ENCODE data around the gene TENT4B.

Gene TENT4B

DNA sequence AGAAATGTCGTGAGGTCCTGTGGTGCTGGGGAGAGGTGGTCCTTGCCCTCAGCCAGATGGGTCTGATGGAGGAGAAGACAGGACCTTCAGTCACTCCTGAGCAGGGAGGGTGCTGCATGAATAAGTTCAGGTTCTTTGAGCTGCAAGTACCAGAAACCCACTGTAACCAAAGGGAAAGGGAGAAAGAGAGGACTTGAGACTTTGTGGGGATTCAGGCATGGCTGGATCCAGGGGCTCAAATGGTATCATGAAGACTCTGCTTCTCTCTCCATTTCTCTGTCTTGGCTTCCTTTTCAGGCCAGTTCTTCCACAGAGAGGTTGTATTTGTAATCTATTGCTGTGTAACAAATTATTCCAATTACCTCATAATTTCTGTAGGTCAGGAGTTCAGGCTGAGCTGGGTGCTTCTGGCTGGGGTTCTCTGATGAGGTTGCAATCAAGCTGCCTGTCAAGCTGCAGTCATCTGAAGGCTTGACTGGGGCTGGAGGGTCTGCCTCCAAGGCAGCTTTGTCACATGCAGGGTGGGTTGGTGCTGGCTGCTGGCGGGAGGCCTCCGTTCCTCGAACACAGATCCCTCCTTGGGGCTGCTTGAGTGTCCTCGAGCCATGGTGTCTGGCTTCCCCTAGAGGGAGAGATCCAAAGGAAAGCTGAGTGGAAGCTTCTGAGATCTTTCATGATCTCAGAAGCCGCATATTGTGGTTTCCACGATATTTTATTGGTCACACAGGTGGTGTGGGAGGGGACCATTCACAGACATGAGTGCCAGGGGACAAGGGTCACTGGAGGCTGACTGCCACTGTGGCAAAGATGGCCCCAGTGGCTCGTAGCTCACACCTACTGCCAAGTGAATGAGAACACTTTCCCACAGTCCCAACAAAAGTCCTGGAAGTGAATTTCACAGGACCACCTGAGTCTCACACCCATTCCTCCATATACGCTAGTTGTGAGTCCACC lies 107.4 kb downstream of the TENT4B start:
- FAIRE-seq: no peak

DNA sequence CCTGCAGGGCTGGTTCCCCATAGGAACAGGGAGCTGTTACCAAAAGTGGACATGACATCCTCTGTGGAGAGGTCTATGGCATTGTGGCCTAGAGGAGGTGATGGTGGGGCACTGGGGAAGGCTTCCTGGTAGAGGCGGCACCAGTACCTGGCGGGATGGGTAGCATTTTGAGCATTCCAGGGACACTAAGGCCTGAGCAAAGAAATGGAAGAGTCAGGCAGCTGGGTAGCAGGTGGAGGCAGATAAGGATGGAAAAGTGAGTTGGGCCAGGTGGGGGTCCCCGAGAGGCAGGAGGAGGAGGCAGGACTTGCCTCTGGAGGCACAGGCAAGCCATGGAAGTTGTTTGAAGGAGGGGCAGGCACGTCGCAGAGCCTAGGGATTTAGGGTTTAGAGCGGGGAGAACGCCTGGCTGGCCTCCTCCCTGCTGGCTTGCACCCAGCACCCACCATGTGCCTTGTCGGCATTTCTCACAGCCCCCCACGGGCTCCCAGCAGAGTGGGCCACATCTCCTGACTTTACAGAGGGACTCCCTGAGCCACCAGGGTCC lies 108.1 kb downstream of the TENT4B start:
- no peak for FAIRE-seq

DNA sequence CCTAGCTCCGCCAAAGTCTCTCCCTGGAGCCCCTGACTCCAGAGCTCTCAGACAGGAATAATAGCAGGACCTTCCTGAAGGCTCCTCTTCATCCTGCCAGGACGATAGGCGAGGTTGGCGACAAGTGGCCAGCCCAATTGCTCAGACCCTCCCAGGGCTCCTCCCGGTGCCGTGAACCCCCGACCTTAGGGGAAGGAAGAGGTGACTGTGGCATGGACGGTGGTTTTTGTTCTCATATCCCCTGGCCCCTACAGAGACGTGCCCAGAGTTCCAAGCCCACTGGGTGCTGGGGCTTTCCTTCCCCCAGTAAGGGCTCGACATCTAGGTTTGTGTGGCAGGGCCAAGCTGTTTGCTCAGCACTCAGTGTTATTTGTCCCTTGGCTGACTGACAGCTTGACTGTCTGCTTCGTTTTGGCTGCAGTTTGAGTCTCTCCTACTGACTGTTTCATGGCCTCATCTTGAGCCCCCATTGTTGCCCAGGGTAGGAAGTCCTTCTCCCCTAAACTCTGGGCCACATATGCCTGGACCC lies 108.7 kb downstream of the TENT4B start:
- FAIRE-seq: no peak

DNA sequence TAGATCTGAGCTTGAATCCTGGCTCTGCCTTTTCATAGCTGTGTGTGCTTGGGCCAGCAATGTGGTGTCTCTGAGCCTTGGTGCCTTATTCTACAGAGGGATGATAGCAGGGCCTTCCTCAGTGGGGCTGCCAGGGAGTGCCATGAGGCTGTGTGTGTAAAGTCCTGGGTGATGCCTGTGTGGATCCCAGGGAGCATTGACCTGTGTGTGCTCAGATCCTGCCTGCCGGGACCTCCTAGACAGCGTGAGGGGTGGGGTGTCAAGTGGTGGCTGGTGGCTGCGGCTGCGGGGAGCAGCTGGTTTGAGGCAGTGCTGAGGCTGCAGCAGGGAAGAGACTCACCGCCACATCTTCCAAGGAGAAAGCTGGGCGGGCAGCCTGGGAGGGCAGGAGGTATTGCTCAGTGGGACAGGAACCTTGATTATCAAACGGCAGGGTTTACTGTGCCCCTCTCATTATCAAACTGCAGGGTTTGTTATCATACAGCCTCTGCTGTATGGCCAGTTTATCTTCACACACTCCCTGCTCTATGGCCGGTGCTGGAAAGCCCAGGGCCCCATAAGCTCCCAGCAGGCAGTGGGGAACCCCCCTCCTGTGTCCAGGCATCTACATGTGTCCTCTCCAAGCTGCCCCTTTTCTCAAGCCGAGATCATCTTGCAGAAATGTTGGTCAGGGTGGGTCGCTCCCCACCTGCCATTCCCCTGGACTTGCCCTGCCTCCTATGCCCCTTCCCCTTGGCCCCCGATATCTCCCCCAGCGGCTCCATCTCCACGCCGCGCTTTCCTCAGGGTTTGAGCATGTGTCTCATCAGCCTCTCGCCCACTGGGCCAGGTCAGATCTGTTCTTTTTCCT lies 110.2 kb downstream of the TENT4B start:
- no peak for FAIRE-seq

DNA sequence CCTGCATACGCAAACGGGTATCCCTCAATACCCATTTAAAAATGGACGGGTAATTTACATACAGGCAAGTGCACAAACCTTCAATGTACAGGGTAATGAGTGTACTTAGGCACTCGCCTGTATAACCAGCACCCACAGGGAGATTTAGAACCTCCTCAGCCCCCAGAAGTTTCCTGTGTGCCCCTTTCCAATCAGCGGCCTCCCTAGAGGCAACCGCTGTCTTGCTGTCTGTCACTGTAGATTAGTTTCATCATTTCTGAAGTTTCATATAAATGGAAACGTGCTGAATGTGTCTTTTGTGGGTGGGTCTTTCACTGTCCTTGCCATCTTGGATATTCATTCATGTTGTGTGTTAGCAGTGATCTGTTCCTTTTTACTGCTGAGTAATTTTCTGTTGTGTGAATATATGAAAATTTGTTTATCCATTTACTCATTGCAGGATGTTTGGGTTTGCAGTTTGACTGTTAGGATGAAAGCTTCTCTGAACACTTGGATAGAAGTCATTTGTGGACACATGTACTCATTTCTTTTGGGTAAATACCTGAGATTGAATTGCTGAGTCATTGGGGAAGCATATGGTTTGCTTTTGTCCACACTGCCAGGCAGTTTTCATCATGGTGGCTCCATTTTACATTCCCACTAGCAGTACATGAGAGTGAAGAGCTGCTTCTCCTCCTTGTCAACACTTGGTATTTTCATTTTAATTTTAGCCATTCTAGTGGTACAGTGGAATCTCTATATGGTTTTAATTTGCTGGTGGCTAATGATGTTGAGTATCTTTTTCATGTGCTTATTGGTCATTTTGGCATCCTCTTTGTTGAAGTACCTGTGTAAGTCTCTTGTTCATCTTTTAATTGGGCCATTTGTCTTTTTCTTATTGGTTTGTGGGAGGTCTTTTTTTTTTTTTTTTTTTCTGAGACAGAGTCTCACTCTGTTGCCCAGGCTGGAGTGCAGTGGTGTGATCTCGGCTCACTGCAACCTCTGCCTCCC lies 111.1 kb downstream of the TENT4B start:
- FAIRE-seq: no peak

DNA sequence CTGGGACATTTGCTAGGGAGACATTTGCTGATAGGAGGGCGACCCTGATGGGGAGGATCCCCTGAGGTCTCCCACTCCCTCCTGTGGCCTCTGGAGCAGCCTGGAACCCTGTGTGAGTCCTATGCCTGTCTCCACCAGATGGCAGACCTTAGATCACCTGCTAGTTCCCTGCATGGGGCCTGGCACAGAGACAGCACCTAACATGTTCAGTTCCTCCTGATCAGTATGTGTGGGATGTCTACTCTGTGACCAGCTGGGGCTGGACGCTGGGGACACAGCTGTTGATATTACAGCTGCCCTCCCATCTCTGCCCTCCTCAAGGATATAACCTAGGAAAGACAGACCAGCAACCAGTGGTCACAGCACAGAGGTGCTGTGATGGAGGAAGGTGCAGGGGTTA lies 112.2 kb downstream of the TENT4B start:
- FAIRE-seq: no peak

DNA sequence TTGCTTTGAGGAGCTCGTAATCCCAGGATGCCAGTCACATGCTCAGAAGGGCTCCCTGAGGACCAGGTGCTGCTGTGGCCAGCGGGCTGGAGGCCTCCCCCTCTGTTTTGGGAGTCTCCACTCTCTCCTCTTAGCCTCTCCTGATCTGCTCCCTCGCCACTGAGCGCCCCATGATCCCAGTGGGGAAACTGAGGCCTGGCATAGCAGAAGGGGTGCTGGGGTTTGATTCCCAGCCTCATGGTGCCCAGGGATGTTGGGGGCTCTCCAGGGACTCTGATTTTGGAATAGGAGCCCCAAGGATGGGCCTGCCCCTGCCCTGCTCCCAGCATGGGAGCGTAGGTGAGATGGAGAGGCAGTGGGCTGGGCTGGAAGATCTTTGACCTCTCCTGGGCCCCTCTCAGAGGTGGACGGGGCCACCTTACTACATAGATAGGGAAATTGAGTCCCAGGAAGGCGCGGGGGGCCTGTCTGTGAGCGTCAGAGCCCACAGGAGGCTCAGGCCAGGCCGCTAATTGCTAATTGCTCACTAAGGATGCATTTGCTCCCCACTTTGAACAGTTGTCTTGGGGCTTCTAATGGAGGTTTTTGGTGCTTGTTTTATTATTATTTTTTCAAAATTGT lies 112.7 kb downstream of the TENT4B start:
- no peak for FAIRE-seq

DNA sequence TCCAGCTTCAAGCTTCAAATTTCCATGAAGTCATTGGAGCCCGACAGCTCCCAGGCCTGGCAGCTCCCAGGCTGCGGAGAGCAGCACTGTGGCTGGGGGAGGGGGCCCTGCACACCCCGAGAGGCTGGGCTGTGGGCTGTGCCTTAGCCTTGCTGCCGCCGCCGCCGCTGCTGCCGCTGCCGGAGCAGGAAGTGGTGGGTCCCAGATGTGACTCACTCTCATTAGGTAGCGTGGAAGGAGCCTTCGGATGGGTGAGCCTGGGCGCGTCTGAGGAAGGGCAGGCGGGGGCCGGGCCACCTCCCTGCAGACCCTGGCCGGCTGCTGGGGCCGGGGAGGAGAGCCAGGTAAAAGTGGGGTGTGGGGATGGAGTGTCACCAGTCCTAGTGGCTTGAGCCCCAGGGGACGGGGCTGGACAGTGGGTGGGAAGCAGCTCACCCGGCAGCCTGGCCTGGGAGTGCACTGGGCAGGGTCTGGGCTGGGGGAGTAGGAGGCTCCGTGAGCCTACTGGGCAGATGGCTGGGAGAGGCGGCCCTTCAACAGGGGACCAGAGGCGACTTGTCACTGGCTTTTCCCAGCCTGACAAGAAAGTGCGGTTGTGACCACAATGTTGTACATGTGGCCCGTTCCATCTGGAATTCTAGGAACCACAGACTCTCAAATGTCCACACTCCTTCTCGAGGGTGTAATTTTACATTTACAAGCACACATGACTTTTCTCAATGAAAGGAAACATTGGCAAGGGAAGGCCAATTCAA lies 113.4 kb downstream of the TENT4B start, which contains the start of gene ADCY7:
TSS of gene ADCY7 (plus strand) at position 215 of the 755 bp plus-strand sequence. CDS start 21,629 bp downstream, outside the sequence.
- FAIRE-seq: no peak

DNA sequence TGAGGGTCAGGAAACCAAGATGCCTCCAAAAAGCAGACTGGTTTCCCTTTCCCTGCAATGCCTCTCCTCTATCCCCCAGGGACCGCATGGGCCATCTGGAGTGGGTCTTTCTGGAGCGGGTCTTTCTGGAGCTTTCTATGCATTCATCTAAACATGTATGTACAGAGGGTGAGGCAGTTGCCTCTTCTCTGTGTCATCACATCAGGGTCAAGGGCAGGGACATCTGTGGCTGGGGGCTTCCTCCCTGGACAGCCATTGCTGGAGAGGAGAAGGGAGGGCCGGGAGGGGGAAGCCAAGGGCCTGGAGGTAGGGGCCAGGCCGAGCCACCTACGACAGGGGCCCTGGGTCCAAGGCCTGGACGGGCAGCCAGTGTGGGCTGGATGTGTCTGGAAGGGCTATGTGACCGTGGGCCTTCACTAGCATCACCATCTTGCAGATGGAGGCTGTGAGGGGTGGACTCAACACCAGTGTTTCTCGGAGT lies 114.1 kb downstream of the TENT4B start:
- FAIRE-seq: no peak

DNA sequence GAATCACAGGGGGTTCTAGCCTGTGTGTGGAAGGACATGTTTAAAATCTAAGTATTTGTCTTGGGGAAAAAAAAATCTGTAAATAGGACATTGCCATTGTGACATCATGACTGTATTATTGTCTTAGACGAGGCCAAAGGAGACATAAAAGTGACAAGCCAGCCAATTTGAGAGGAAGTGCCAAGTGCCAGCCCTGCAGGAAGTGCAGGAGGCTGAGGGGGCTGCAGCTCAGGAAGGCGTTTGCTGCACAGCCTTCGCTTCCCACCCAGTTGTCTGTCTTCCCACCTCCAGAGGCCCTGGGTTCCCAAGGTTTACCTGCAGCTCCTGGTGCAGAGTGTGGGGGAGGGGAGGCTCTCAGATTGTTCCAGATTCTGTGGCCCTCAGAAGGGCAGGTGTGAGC lies 114.5 kb downstream of the TENT4B start:
- FAIRE-seq: no peak

DNA sequence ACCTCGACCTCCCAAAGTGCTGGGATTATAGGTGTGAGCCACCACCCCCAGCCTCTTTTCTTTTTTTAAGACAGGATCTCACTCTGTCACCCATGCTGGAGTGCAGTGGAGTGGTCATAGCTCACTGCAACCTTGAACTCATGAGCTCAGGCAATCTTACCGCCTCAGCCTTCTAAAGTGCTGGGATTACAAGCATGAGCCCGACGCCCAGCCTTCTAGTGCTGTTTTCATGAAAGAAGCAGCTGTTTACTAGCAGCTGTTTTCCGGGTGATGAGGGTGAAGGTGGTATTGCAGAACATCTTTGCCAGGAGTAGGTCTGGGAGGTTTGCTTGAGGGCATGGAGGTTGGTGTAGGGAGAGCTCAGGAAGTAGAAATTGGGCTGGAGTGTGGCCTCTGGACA lies 115.2 kb downstream of the TENT4B start:
- FAIRE-seq: no peak

DNA sequence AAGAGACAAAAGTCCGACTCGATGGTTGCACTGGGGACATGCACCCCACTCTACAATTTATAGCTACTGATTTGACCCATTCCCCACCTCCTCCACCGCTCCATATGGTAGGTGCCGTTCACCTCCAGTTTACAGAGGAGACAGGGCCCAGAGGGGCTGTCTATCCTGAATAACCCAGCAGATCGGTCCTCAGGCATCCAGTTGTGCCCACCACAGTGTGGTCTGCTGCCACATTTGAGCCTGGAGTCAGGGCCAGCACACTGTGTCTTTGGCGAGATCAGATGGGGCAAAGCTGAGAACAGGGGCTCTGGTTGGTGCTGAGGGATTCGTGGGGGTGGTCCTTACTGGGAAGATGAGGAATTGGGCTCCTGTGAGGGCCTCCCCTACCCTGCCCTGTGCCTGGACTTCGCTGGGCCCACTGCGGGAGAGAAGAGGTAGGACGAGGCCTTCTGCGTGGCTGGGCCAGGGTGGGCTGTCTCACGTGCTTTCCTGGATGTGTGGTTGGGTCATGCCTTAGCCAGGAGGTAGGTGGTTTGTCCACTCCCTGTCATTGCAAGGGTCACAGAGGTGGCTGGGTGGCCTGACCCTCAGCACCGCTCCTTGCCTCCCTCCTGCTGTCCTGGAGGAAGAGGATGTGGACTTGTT lies 116.1 kb downstream of the TENT4B start:
- no peak for FAIRE-seq

DNA sequence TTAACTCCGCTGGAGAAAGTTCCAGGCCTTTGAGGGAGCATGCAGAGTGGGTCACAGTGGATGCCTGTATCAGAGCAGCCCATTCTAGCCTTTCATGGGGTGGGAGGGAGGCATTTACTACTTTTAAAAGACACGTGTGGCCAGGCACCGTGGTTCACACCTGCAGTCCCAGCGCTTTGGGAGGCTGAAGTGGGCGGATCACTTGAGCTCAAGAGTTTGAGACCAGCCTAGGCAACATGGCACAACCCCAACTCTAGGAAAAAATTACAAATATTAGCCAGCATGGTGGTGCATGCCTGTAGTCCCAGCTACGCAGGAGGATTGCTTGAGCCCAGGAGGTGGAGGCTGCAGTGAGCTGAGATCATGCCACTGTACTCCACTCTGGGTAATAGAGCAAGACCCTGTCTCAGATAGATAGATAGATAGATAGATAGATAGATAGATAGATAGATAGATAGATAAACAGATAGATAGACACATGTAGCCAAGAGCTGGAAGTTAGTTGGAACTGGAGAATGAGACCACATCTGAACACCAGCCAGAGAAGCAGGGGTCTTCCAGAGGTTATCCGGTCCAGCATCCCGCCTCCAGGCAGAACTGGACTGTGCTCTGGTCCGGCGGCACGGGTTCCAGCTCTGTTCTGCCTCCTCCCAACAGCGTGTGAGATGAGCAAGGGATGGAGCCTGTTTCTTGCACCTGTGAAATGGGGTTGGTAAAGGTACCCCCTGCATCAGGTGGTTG lies 116.8 kb downstream of the TENT4B start:
- FAIRE-seq: no peak

DNA sequence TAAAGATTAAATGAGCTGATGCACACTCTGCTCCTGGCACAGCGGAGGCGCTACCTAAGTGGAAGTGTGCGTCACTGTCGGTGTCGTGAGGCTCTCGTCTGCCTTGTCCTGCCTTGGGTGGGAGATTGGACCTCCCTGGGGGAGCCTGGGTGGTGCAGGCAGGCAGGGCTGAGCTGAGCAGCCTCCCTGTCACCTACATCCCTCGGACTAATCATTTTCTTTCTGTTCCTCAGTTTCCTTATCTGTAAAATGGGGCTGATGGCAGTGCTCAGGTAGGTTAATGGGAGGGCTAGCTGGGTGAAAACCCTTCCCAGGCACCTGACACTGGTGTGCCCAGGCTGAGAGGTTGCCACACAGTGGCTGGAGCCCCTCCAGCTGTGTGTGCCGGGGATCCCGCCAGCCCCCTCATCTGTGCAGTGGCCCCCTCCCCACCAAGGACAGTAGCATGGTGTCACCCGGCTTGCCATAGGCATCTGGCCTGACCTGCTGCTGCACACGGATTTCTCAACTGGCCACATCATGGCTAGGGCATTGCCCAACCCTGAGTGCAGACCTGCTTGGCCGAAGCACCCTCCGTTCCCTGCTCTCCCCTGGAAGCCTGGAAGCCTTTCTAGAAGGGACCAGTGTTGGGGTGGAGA lies 117.5 kb downstream of the TENT4B start:
- FAIRE-seq: no peak

DNA sequence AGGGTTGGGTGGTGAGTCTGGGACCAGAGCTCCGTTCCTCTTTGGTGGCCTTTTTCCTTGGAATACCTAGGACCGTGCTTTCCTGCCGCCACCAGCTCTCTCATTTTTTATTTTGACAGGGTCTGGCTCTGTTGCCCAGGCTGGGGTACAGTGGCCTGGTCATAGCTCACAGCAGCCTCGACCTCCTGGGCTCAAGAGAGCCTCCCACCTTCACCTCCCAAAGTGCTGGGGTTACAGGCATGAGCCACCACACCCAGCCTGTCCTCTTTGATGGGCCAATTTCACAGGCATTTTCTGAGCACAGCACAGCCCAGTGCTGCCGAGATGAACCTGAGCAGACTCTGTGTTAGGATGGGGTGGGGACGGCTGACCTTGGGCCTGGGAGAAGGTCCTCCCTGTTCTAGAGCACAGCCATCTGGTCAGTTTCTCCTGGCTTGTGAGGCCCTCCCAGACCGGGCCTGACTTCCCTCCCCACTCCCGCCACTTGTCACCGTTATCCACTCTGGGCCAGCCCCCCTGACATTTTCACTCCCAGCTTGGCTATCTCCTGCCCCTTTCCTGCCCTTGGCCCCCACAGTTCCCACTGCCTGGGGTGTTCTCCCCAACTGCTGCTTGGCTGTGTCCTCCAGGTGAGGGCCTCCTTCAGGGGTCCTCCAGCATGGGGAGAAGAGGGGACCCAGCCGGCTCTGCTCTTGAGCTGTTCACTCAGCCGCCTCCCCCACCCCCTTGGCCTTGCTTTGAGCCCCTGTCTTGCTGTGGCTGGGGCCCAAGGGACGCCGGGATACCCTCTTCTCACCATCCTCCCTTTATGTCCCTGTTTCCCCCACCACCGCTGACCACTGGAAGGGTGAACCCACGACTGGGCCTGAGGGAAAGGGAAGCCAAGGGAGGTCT lies 118.3 kb downstream of the TENT4B start:
- no peak for FAIRE-seq

DNA sequence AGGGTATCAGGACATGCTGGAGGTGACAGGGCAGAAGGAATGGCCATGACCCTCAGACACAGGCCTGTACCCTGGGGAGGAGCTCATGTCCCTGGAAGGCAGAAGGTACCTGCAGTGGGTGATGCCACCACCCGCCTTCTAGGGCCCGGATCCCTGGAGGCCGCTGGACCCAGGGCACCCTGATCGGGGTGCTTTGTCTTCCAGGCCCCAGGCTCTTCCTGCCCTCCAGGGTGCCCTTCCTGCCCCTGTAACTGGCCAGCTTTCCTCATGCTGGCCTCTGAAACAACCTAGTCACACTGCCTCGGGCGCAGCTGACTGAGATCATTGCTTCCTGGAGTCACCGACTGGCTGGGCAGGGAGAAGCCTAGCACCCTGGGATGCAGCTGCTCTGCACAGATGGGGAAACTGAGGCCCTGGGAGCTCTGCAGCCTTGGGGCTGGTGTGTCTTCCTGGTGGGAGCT lies 119.0 kb downstream of the TENT4B start:
- FAIRE-seq: no peak

DNA sequence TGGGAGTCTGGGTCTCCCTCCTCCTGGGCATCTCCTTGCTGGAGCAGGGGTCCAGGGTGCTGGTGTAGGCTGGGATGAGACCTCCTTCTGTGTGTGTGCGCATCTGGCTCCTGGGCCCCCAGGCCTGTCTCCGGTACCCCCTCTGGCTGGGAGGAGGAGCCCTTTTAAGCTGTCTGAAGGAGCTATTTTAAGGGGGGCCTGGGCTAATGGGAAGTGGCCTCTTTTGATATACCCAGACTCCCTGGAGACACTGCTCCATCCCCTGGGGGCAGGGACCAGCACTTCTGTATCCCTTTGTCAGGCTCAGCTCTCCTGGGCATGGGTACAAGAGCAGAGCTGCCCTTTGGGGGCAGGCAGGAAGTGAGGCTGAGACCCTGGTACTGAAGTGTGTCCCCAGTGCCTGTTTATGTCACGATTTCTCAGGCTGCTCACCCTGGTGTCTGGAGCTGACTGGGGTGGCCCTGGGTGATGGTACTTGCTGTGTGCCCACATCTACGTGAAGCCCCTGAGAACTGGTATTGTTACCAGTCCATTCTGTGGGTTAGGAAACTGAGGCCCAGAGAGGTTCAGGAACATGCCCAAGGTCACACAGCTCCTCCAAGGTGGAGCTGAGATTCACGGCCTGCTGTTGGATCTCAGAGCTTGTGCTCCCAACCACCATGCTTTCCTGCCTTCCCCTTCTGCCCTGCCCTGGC lies 119.7 kb downstream of the TENT4B start:
- no peak for FAIRE-seq
